ENCODE results near the gene PLCG2. TPM values are rescaled to one million over a fixed set of nuclear protein-coding genes. Genes with fewer than 3 reads are reported as not detected.

Gene PLCG2
- total RNA-seq, 1 experiment from 2014 or later: 6.0 TPM

DNA sequence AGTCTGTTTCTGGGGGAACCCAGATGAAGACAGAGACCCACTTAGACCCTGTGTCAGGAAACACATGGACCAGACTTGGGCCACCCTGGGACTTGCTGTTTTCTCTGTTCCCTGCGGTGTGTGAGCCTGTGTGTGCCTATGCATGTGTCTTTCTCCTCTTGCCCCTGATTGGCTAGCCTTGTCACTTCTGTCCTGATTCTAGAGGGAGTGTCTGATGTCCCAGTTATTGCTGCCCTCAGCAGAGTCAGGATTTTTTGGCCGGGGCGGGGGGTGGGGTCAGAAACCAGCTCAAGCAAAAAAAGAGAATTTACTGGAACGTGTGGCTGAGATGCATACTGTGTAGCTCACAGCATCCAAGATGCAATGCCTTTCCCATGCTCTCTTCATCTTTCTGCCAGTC is 30.5 kb downstream of the PLCG2 start:
- H2BK5ac ChIP-seq (ENCODE audit: insufficient read length, low read length): no peak overlapping the region
- no peak for DNase-seq
- H3K14ac ChIP-seq (ENCODE audit: insufficient read depth, low read length): no peak overlapping the region
- H3K9me3 Mint-ChIP-seq: peaks cover 0 to 7% of the 10 kb centered on the region in 2 experiments; a peak in 2 of 5 replicates
- no peaks in the 10 kb centered on the region for H3K27me3 ChIP-seq (ENCODE audit: insufficient read depth, low read length)
- H3K23me2 ChIP-seq (ENCODE audit: insufficient read length, low read depth, low read length, poor library complexity, severe bottlenecking): no peaks in the 10 kb centered on the region
- H2BK120ac ChIP-seq (ENCODE audit: low read depth, low read length, poor library complexity, severe bottlenecking): no peak overlapping the region
- peaks cover 6 to 12% of the 10 kb centered on the region in 2 experiments; a peak in 3 of 4 replicates for H3K4me1 Mint-ChIP-seq
- H2AFZ ChIP-seq (ENCODE audit: low read length): no peak overlapping the region
- H2AK5ac ChIP-seq (ENCODE audit: insufficient read length, low read length): no peak overlapping the region
- no peak overlapping the region for H3K18ac ChIP-seq (ENCODE audit: insufficient read length, low read depth, low read length)
- H3K27me3 Mint-ChIP-seq (ENCODE audit: low read depth): no peaks in the 10 kb centered on the region
- no peaks in the 10 kb centered on the region for H3K79me1 ChIP-seq (ENCODE audit: insufficient read depth, low read depth, low read length, poor library complexity, severe bottlenecking)
- no peak overlapping the region for H3K56ac ChIP-seq (ENCODE audit: insufficient read length, low read depth, low read length)
- H3K27ac ChIP-seq (ENCODE audit: insufficient read length, low read depth, low read length): no peak overlapping the region
- no peak overlapping the region for H2BK20ac ChIP-seq (ENCODE audit: low read depth, low read length, poor library complexity, severe bottlenecking)
- no peak overlapping the region for H3K4me3 Mint-ChIP-seq
- H4K5ac ChIP-seq (ENCODE audit: insufficient read length, low read depth, low read length): no peak overlapping the region
- no peaks in the 10 kb centered on the region for H3K79me2 ChIP-seq (ENCODE audit: insufficient read depth, low read length)
- H3K23ac ChIP-seq (ENCODE audit: insufficient read length, low read depth, low read length): no peak overlapping the region
- no peak overlapping the region for H3K4ac ChIP-seq (ENCODE audit: low read depth, low read length)
- no peak overlapping the region for H4K8ac ChIP-seq (replicated peaks; ENCODE audit: insufficient read length, low read depth, low read length)
- WGBS (ENCODE audit: extremely low coverage, insufficient read length, low lambda C conversion rate): no CpG with 5 or more reads among the region's 4 CpGs
- no peak overlapping the region for H2BK12ac ChIP-seq (ENCODE audit: insufficient read length, low read depth, low read length)
- no peak overlapping the region for H3K9ac ChIP-seq (ENCODE audit: extremely low read depth, insufficient read length, low read length)
- H3K27ac Mint-ChIP-seq: no peak overlapping the region; a peak in 2 of 7 replicates
- H2BK15ac ChIP-seq (ENCODE audit: low read depth, low read length): no peak overlapping the region
- H3K4me2 ChIP-seq (ENCODE audit: insufficient read depth, insufficient read length, low read length): no peak overlapping the region
- H3K36me3 Mint-ChIP-seq (ENCODE audit: insufficient read depth in 1 of 3, low read depth in 3 of 3): no peaks in the 10 kb centered on the region; a peak in 1 of 7 replicates
- H3T11ph ChIP-seq (ENCODE audit: low read length): no peak overlapping the region
- H4K20me1 ChIP-seq (ENCODE audit: control insufficient read depth, insufficient read depth, insufficient read length): no peaks in the 10 kb centered on the region
- H3K9me3 ChIP-seq (ENCODE audit: control insufficient read depth, low read depth, low read length): no peaks in the 10 kb centered on the region
- no peaks in the 10 kb centered on the region for H3K4me1 ChIP-seq (ENCODE audit: insufficient read depth, low read length)
- no peak overlapping the region for H4K91ac ChIP-seq (ENCODE audit: insufficient read length, low read depth, low read length)
- TF ChIP-seq, protein P1, sequence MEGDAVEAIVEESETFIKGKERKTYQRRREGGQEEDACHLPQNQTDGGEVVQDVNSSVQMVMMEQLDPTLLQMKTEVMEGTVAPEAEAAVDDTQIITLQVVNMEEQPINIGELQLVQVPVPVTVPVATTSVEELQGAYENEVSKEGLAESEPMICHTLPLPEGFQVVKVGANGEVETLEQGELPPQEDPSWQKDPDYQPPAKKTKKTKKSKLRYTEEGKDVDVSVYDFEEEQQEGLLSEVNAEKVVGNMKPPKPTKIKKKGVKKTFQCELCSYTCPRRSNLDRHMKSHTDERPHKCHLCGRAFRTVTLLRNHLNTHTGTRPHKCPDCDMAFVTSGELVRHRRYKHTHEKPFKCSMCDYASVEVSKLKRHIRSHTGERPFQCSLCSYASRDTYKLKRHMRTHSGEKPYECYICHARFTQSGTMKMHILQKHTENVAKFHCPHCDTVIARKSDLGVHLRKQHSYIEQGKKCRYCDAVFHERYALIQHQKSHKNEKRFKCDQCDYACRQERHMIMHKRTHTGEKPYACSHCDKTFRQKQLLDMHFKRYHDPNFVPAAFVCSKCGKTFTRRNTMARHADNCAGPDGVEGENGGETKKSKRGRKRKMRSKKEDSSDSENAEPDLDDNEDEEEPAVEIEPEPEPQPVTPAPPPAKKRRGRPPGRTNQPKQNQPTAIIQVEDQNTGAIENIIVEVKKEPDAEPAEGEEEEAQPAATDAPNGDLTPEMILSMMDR (conservative IDR thresholded peaks at IDR 0.05): no peak
